T-helper 17 cell (primary cell): Measurements from ENCODE around the gene FER1L5. TPM values are rescaled to one million over a fixed set of nuclear protein-coding genes. Genes with fewer than 3 reads are reported as not detected.

ENCODE experiments used
- ATAC-seq: fragments of 150-1000 bp; cut with Tn5 transposase; 2 replicates; pipeline ENCODE4 v1.10.0; 2021; ENCODE audit warnings: mild to moderate bottlenecking, moderate library complexity
- DNase-seq, 3 donors: peaks; one replicate each; pipeline versions ENCODE4 v3.0.0 to v3.0.0-alpha.2; 2020 to 2021
- H3K9me3 ChIP-seq: one replicate; pipeline ENCODE4 v1.7.0; 2013; ENCODE audit warnings: low read length, mild to moderate bottlenecking; ENCODE audit not compliant: control insufficient read depth, poor library complexity, severe bottlenecking
- H3K27ac Mint-ChIP-seq: one replicate; pipeline ENCODE4 v1.8.0; 2022; ENCODE audit warnings: mild to moderate bottlenecking, moderate library complexity, mixed read lengths
- H3K27me3 Mint-ChIP-seq: one replicate; pipeline ENCODE4 v1.8.0; 2022; ENCODE audit warnings: mixed read lengths
- H3K36me3 Mint-ChIP-seq: one replicate; pipeline ENCODE4 v1.8.0; 2022; ENCODE audit warnings: low read depth, mixed read lengths
- H3K4me1 Mint-ChIP-seq: one replicate; pipeline ENCODE4 v1.8.0; 2022; ENCODE audit warnings: mild to moderate bottlenecking, mixed read lengths
- H3K4me3 Mint-ChIP-seq: one replicate; pipeline ENCODE4 v1.8.0; 2022; ENCODE audit warnings: mild to moderate bottlenecking, moderate library complexity, mixed read lengths
- total RNA-seq, 4 donors: library from RNA in 2 of 4; stranded (reverse) in 2 of 4; gene quantifications; one replicate each; pipeline ENCODE4 v1.2.3 and lab custom pipeline; 2022 to 2026

FER1L5 gene
- total RNA-seq, 2 donors from 2014 or later = not detected

- no peaks in the 10 kb centered on the region for H3K9me3 ChIP-seq
- no peak overlapping the region for H3K4me3 Mint-ChIP-seq
- no peak for DNase-seq
- no peaks in the 10 kb centered on the region for H3K36me3 Mint-ChIP-seq
- no peak overlapping the region for H3K27ac Mint-ChIP-seq
- H3K4me1 Mint-ChIP-seq = peaks cover 4% of the 10 kb centered on the region
- no peak for ATAC-seq
- H3K27me3 Mint-ChIP-seq = peaks cover 10% of the 10 kb centered on the region
Observed at GRCh38 chr2:96669539-96670215, 27.1 kb downstream of the FER1L5 start.

- H3K36me3 Mint-ChIP-seq = peaks cover 7% of the 10 kb centered on the region
- H3K27me3 Mint-ChIP-seq = peaks cover 25% of the 10 kb centered on the region
- peak overlapping the region; percentile 88 for H3K27ac Mint-ChIP-seq
- ATAC-seq = no peak
- DNase-seq = no peak
- H3K9me3 ChIP-seq = no peaks in the 10 kb centered on the region
- no peak overlapping the region for H3K4me3 Mint-ChIP-seq
- peaks cover 4% of the 10 kb centered on the region for H3K4me1 Mint-ChIP-seq
Observed at GRCh38 chr2:96679848-96680247, 37.3 kb downstream of the FER1L5 start.

- DNase-seq (no peak), ATAC-seq (no peak)
- H3K4me1 Mint-ChIP-seq = peaks cover 4% of the 10 kb centered on the region
- H3K4me3 Mint-ChIP-seq = no peak overlapping the region
- no peaks in the 10 kb centered on the region for H3K9me3 ChIP-seq
- peak overlapping the region; percentile 88 for H3K27ac Mint-ChIP-seq
- peaks cover 27% of the 10 kb centered on the region for H3K27me3 Mint-ChIP-seq
- peaks cover 7% of the 10 kb centered on the region for H3K36me3 Mint-ChIP-seq
Observed at GRCh38 chr2:96680561-96681141, 38.1 kb downstream of the FER1L5 start.

GRCh38 chr2:96681540-96681939, 39.0 kb downstream of the FER1L5 start:
- H3K27me3 Mint-ChIP-seq = peaks cover 27% of the 10 kb centered on the region
- H3K9me3 ChIP-seq = no peaks in the 10 kb centered on the region
- peaks cover 4% of the 10 kb centered on the region for H3K4me1 Mint-ChIP-seq
- ATAC-seq (no peak), DNase-seq (no peak)
- H3K27ac Mint-ChIP-seq = no peak overlapping the region
- H3K4me3 Mint-ChIP-seq = no peak overlapping the region
- peaks cover 7% of the 10 kb centered on the region for H3K36me3 Mint-ChIP-seq

- H3K27ac Mint-ChIP-seq = no peak overlapping the region
- peaks cover 7% of the 10 kb centered on the region for H3K36me3 Mint-ChIP-seq
- H3K4me3 Mint-ChIP-seq = no peak overlapping the region
- peaks cover 27% of the 10 kb centered on the region for H3K27me3 Mint-ChIP-seq
- ATAC-seq (no peak), DNase-seq (no peak)
- no peaks in the 10 kb centered on the region for H3K9me3 ChIP-seq
- H3K4me1 Mint-ChIP-seq = peaks cover 4% of the 10 kb centered on the region
Observed at GRCh38 chr2:96683307-96683706, 40.7 kb downstream of the FER1L5 start.

GRCh38 chr2:96683972-96684820, 41.6 kb downstream of the FER1L5 start:
- no peak for ATAC-seq
- no peaks in the 10 kb centered on the region for H3K9me3 ChIP-seq
- H3K27ac Mint-ChIP-seq = no peak overlapping the region
- no peak overlapping the region for H3K4me3 Mint-ChIP-seq
- peaks cover 4% of the 10 kb centered on the region for H3K4me1 Mint-ChIP-seq
- no peak for DNase-seq
- H3K27me3 Mint-ChIP-seq = peaks cover 27% of the 10 kb centered on the region
- H3K36me3 Mint-ChIP-seq = peaks cover 7% of the 10 kb centered on the region

GRCh38 chr2:96684883-96685576, 42.5 kb downstream of the FER1L5 start:
- H3K27ac Mint-ChIP-seq = no peak overlapping the region
- no peak for ATAC-seq
- no peaks in the 10 kb centered on the region for H3K4me1 Mint-ChIP-seq
- no peaks in the 10 kb centered on the region for H3K9me3 ChIP-seq
- DNase-seq = no peak
- peaks cover 7% of the 10 kb centered on the region for H3K36me3 Mint-ChIP-seq
- H3K4me3 Mint-ChIP-seq = no peak overlapping the region
- H3K27me3 Mint-ChIP-seq = peaks cover 20% of the 10 kb centered on the region

- DNase-seq (no peak), ATAC-seq (no peak)
- Mint-ChIP-seq H3K27ac (no peak overlapping the region), H3K36me3 (peaks cover 3% of the 10 kb centered on the region), H3K4me3 (no peak overlapping the region), H3K27me3 (peaks cover 14% of the 10 kb centered on the region), H3K4me1 (no peaks in the 10 kb centered on the region)
- H3K9me3 ChIP-seq = no peaks in the 10 kb centered on the region
Observed at GRCh38 chr2:96685577-96686459, 43.3 kb downstream of the FER1L5 start.

- Mint-ChIP-seq H3K27ac (no peak overlapping the region), H3K27me3 (peaks cover 14% of the 10 kb centered on the region), H3K4me3 (no peak overlapping the region), H3K36me3 (peaks cover 3% of the 10 kb centered on the region), H3K4me1 (no peaks in the 10 kb centered on the region)
- ATAC-seq (no peak), DNase-seq (no peak)
- no peaks in the 10 kb centered on the region for H3K9me3 ChIP-seq
Observed at GRCh38 chr2:96687266-96687665, 44.7 kb downstream of the FER1L5 start.

- H3K27ac Mint-ChIP-seq = peak overlapping the region; percentile 41
- H3K36me3 Mint-ChIP-seq = peaks cover 3% of the 10 kb centered on the region
- ATAC-seq (no peak), DNase-seq (no peak)
- H3K4me1 Mint-ChIP-seq = no peaks in the 10 kb centered on the region
- H3K27me3 Mint-ChIP-seq = peaks cover 14% of the 10 kb centered on the region
- no peaks in the 10 kb centered on the region for H3K9me3 ChIP-seq
- no peak overlapping the region for H3K4me3 Mint-ChIP-seq
Observed at GRCh38 chr2:96687711-96688640, 45.4 kb downstream of the FER1L5 start.

GRCh38 chr2:96688649-96689430, 46.3 kb downstream of the FER1L5 start:
- DNase-seq = no peak
- Mint-ChIP-seq H3K36me3 (peaks cover 3% of the 10 kb centered on the region), H3K27me3 (peaks cover 12% of the 10 kb centered on the region), H3K27ac (no peak overlapping the region), H3K4me3 (no peak overlapping the region), H3K4me1 (no peaks in the 10 kb centered on the region)
- no peak for ATAC-seq
- H3K9me3 ChIP-seq = no peaks in the 10 kb centered on the region
